HG03103 (cell line): Measurements from ENCODE around the gene DENND1B.
A peak's percentile ranks its signal among the peaks of the same experiment; 100 is the strongest.
"Not testable (repeated sequence)": the region's sequence is repeated elsewhere in the genome, so short reads cannot be mapped to it uniquely, and the experiment has no call there.

ENCODE experiments used
- ATAC-seq: cut with Tn5 transposase; IDR thresholded peaks from one replicate; pipeline ENCODE4 v1.9.1; 2021; ENCODE audit warnings: low read depth; ENCODE audit not compliant: unreplicated experiment

Gene DENND1B

DNA sequence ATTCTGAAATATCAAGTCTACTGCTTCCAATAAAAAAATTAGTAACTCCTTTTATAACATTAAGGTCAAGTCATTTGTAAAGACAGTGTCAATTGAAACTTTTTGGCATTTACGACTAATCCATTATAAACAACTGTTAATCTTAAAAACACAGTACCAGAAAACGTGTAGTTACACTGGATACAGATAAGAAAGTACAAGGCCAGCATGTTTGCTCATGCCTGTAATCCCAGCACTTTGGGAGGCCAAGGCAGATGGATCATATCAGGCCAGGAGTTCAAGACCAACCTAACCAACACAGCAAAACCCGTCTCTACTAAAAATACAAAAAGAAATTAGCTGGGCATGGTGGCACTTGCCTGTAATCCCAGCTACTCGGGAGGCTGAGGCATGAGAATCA lies 29.4 kb downstream of the DENND1B start:
- ATAC-seq: no peak

DNA sequence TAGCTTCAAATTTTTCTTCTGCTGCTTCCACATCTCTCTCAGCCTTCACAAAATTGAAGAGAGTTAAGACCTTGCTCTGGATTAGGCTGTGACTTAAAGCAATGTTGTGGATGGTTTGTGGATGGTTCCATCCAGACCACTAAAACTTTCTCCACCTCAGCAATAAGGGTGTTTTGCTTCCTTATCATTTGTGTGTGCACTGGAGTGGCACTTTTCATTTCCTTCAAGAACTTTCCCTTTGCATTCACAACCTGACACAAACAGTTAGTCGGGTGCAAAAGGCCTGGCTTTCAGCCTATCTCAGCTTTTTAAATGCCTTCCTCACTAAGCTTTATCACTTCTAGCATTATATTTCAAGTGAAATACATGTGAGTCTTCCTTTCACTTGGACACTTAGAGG lies 30.3 kb downstream of the DENND1B start:
- ATAC-seq: no peak

DNA sequence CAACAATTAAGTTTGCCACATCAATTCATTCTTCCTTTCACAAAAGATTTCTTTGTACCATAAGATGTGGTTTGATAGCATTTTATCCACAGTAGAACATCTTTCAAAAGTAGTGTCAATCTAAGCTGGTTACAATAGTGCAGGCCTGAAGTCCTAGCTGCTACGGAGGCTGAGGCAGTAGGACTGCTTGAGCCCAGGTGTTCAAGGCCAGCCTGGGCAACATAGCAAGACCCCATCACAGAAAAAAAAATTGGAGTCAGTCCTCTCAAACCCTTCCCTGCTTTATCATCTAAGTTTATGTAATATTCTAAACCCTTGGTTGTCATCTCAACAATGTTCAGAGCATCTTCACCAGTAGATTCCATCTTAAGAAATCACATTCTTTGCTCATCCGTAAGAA lies 31.7 kb downstream of the DENND1B start:
- no peak for ATAC-seq

DNA sequence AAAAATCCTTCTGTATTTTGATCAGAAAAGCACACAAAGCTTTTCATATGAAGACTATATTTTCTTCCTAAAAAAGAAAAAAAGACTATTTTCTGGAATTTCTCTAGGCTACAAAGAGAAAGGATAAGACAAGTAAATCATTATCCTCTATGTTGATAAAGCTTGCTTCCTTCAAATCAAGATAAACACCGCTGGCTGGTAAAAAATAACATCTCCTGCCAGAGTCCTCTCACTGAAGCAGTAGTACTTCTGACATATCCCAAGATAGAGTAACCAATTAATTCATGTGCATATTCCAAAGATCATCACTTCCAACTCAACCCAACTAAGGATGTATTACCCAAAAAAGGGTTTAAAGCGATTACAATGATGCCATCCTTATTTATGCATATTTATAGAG lies 34.3 kb downstream of the DENND1B start:
- ATAC-seq: no peak

DNA sequence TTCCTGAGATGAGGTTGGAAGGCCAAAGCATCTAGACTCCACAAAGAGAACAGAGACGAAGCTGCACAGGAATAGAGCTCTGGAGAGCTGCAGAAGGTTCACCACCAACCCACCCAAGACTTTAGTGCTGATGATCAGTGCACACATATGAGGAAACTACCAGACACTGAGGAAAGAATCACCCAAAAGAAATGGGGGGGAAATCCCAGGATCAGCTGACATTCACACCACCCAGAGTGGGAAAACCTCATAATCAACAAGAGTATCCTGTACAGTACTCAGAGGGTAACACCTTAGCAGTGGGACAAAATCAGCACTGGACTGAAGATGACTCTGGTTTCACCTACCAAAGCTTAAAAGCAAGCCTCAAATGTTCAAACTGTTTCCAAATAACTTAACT lies 36.4 kb downstream of the DENND1B start:
- ATAC-seq: no peak

DNA sequence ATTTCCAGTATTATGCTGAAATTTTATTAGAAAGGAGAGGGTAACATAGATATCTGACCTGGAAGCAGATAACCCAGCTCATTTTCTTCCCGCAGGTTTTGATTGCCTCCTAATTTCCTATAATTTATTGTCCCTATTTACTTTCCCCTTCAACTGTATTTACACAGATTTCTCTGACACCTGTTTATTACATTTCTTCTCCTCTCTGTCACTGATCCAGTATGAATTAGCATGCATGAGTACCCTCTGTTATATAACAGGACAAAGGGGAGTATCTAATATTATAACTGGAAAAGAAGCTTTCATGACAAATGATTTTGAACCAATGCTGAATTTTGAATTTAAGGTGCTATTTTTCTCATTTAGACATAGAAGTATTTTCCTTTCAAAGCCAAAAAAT lies 37.4 kb downstream of the DENND1B start:
- ATAC-seq: no peak

DNA sequence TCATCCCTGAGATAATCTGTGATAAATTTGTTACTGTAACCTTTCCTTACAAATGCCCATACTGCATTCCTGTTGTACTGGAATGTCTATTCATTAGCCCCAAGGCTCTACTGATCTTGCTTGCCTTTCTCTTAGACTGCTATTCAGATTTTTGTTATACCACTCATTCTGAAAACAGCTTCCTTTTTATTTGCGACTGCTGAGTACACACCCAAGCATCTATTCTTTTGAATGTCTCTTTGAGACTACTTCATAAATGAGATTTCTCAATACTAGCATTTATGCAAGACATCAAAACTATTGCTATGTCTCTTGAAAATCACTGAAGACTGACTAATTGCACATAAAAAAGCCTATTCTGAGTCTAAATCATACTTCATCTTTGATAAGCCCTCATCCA lies 38.6 kb downstream of the DENND1B start:
- ATAC-seq: no peak

DNA sequence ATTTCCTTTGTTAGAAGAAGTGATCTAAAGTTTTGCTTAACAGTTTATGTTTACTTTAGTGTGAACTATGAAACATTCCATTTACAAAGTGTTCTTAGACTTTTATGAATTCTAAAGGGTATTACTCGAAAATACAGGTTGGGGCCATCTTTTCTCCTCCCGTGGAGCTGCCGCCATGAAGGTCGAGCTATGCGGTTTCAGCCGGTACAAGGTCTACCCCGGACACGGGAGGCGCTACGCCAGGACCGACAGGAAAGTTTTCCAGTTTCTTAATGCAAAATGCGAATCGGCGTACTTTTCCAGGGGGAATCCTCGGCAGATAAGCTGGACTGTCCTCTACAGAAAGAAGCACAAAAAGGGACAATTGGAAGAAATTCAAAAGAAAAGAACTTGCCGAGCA lies 39.8 kb downstream of the DENND1B start:
- no peak for ATAC-seq

DNA sequence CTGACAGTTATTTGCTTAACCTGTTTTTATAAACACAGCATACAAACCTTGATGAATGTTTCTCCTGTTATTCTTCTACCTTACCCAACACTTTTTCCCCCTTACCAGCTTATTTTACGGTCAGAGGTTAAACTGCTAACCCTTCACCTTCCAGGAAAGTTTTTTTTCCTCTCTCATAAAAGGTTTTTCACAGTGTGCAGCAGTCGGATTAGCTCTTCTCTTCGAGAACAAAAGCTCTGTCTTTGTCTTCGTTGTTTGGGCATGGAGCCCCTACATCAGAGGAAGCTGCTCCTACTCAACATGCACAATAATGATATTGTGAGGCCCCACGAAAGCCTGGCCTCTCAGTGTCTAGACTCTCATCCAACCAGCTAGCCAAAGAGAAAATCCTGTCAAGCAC lies 42.0 kb downstream of the DENND1B start:
- ATAC-seq: no peak

DNA sequence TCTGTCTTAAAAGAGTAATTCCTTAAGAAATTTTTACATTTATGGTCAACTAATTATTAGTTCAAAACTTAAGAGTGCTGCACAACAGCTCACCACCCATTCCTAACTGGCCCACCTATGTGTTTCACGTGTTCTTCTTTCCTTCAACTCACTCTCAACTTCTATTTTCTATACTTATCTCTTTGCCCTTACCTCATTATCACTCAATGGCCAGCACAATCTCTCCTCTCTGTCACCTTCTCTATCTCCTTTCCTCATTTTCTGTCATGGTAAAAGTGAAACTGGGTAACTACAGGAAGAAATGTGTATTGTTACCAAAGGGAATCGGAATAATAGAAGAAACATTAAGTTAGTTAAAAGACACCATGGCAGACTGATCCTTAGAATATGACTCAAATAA lies 43.1 kb downstream of the DENND1B start:
- no peak for ATAC-seq

DNA sequence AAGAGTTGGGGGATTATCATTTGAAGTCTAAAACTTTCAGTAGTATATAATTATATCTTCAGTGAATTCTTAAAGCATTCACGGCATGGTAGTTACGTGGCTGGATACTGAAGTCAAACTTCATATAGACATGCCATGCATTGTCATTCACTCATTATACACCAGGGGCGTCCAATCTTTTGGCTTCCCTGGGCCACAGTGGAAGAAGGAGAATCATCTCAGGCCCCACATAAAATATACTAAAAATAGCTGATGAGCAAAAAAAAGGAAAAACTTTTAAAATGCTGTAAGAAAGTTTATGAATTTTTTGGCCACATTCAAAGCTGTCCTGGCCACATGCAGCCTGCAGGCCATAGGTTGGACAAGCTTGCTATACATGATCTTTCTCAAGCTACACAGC lies 43.8 kb downstream of the DENND1B start:
- no peak for ATAC-seq

DNA sequence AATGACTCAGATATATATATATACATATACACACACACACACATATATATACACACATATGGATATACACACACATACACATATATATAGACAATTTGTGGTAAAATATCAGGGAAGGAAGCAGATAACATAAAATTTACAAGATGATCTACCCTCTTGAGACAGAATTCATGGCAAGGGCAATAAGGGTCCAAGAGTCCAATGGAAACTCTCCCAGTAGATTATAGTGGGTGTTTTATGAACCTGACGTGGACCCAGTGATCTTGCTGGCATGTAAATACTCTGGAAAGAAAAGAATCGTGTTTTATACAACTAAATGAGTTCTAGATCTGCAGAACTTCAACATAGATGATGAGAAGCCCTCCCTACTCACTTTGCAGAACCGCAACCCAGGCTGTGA lies 49.3 kb downstream of the DENND1B start:
- no peak for ATAC-seq

DNA sequence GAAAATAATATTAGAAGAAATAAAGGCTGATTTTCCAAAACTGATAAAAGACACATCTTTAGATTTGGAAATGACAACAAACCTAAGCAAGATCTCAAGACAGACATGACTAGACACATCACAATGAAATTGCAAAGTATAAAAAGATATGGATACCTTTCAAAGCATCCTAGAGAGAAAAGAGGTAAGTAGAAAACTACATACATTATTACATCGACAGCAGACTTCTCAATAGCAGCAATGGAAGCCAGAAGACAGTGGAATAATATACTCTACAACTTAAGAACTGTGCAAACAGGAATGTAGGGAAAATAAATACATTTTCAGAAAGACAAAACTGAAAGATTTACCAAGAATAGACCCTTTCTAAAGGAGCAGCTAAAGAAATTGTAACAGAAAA lies 50.2 kb downstream of the DENND1B start:
- ATAC-seq: no peak

DNA sequence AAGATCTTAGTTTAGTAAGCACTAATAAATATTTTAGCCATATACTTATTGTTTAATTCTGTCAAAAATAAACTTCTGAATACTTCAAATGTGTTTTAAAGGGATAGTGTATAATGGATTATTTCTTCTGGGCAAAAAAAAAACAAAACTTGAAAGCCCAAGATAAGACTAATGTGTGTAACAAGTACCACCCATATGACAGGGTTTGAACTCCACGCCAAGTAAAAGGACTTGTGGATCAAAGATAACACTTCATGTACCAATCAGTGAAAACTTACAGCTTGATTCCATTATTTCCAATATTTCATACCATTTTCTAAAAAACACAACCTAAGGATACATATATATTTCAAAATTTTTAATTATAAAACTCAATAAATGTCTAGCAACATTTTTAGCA lies 59.5 kb downstream of the DENND1B start:
- no peak for ATAC-seq

DNA sequence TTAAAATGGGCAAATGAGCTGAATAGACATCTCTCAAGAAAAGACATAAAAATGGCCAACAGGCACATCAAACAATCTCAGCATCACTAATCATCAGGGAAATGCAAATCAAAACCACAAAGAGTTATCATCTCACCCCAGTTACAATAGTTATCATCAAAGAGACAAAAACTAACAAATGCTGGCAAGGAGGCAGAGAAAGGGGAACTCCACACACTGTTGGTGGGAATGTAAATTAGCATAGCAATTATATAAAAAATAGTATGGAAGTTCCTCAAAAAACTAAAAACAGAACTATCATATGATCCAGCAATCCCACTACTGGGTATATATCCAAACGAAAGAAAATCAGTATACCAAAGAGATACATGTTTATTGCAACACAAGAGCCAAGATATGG lies 68.7 kb downstream of the DENND1B start:
- ATAC-seq: no peak

DNA sequence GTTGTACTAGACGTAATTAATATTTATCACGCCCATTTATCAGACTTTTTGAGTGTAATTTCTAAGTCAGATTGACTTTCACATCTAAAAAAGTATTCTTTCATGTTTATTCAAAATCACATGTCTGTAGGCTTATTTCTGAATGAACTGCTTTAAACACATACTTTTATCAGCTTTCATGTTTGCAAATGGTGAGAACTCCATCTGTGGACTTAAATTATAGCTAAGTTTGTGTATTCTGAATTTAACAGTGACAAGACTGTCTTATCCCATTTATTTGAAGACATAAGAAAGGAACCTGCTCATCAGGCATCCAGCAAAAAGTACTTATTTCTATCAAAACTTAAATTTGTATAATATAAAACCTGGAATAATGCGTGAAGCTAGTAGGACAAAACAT lies 69.3 kb downstream of the DENND1B start:
- no peak for ATAC-seq

DNA sequence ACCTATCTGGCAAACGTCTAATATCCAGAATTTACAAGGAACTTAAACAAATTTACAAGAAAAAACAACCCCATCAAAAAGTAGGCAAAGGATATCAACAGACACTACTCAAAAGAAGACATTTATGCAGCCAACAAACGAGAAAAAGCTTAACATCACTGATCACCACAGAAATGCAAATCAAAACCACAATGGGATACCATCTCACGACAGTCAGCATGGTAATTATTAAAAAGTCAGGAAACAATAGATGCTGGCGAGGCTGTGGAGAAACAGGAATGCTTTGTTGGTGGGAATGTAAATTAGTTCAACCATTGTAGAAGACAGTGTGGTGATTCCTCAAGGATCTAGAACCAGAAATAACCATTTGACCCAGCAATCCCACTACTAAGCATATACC lies 74.6 kb downstream of the DENND1B start:
- not testable (repeated sequence) for ATAC-seq

DNA sequence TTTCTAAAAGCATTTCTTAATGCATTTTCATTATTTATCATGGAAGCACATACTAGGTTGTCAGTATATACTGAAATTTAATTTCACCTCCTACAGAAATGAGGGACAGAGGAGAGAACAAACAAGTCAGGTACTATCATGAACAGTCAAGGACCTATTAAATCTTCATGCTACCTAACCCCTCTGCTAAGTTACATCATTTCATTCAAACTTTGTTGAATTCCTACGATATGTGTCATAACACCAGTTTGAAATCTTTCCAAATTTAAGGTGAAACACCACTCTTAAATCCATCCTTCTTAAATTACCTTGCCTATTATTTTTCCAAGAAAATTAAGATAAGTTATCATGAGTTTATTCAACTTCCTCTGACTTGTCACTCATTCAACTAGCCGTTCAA lies 78.9 kb downstream of the DENND1B start:
- ATAC-seq: no peak

DNA sequence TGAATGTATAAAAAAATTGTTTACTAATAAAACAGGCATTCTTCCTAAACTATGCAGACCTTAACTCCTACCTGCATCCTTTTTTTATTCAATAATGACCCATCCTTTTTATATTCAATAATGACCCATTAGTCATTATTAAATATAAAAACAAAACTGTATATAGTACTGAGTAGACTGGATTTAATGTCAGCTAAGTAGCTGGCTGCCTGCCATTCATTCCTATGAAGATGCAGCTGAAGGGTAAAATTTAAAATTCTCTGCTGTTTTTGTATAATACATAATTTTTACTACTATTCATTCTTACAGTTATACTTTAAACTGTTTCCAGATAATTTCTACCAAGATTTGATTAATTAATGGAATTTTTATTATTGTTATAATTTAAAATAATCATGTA lies 79.3 kb downstream of the DENND1B start:
- ATAC-seq: no peak

DNA sequence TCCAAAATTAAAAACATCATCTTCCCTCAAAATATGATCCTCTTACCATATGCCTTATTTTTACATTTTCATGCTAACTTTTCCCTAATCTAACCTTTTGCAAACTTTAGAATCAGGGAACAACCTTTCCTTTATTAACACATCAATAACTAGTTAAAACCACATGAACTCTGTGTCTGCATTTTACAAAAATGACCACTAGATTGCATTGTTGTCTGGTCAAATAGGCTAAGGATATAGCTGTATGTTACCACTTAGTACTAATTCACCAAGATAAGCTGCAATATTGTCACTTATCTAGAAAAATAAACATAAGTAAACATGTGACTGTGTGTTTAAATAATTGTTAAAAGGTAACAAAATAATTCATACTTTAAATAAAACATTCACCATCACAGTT lies 82.3 kb downstream of the DENND1B start:
- ATAC-seq: peak; percentile 57

DNA sequence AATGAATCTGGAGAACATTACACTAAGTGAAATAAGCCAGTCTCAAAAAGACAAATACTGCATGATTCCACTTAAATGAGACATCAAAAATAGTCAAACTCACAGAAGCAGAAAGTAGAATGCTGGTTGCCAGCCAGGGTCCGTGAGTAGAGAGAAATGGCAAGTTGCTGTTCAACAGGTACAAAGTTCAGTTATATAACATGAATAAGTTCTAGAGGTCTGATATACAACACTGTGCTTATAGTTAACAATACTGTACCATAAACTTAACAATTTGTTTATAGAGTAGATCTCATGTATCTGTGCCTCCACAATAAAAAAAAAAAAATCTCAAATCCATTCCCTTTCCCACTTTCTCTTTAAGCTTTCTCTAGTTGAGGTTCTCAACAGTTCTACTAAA lies 83.5 kb downstream of the DENND1B start:
- ATAC-seq: no peak

DNA sequence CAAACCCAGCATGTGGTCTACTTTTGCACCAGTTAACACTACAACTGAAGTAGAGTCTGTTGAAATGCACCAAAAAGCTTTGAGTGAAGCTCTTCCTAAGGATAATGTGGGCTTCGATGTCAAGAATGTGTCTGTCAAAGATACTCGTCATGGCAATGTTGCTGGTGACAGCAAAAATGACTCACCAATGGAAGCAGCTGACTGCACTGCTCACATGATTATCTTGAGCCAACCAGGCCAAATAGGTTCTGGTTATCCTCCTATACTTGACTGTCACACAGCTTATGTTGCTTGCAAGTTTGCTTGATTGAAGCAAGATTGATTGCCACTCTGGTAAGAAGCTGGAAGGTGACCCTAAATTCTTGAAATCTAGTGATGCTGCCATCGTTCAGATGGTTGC lies 85.2 kb downstream of the DENND1B start:
- ATAC-seq: no peak

DNA sequence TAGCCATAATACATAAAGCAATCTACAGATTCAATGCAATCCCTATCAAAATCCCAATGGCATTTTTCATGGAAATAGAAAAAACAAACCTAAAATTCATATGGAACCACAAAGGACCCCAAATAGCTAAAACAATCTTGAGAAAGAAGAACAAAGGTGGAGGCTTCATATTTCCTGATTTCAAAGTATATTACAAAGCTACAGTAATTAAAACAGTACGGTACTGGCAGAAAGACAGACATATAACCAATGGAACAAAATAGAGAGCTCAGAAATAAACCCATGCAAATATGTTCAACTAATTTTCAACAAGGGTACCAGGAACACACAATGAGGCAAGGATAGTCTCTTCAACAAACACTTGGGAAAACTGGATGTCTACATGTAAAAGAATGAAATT lies 87.0 kb downstream of the DENND1B start:
- no peak for ATAC-seq
